OCI-LY1 (cell line): ENCODE results near the gene STEEP1.

Experiments used
- CTCF ChIP-seq: fragments of 200-600 bp; sonication (generic), shearing (Covaris generic); IDR thresholded peaks from 2 replicates; pipeline ENCODE4 v1.5.1; 2017; ENCODE audit warnings: mild to moderate bottlenecking, antibody characterized with exemption, low read length, moderate library complexity, mixed read lengths
- EZH2 ChIP-seq: fragments of 200-600 bp; sonication (generic), shearing (Covaris generic); IDR thresholded peaks from 2 replicates; pipeline ENCODE4 v1.8.0; 2017; ENCODE audit warnings: borderline replicate concordance, mixed run types, mild to moderate bottlenecking, antibody characterized with exemption, low read length, moderate library complexity, mixed read lengths

GRCh38 chrX:119583431-119584059 is 18.3 kb upstream of the STEEP1 start:
- TF ChIP-seq CTCF (no peak), EZH2 (no peak)
